Anterior cingulate cortex (tissue), 58 donors: Measurements from ENCODE around the gene KRTAP9-7.
"Not testable (repeated sequence)": the region's sequence is repeated elsewhere in the genome, so short reads cannot be mapped to it uniquely, and the experiment has no call there.

Experiments used
- DNase-seq, 58 donors: peaks; one replicate each; lab custom pipeline; 2025; lab: John Stamatoyannopoulos, UW

KRTAP9-7 gene

GRCh38 chr17:41275648-41276190 lies at the start of gene KRTAP9-7:
Gene KRTAP9-7 (plus strand): TSS chr17:41275698. CDS start chr17:41275698, 0 bp downstream.
- not testable (repeated sequence) for DNase-seq

- no peak for DNase-seq
Measured at GRCh38 chr17:41226051-41226450, 49.4 kb upstream of the KRTAP9-7 start.

- not testable (repeated sequence) for DNase-seq
Measured at GRCh38 chr17:41226598-41227095, 48.9 kb upstream of the KRTAP9-7 start, which contains the start of gene KRTAP9-2. Gene KRTAP9-2 (plus strand): TSS chr17:41226648. CDS start chr17:41226655, 7 bp downstream.

GRCh38 chr17:41230094-41230493 lies 45.4 kb upstream of the KRTAP9-7 start:
- no peak for DNase-seq

GRCh38 chr17:41231731-41232130 lies 43.8 kb upstream of the KRTAP9-7 start:
- DNase-seq = no peak

- not testable (repeated sequence) for DNase-seq
Measured at GRCh38 chr17:41232399-41233105, 42.9 kb upstream of the KRTAP9-7 start, which contains the start of gene KRTAP9-3. Gene KRTAP9-3 (plus strand): TSS chr17:41232449. CDS start chr17:41232502, 53 bp downstream.

GRCh38 chr17:41237116-41237515 lies 38.4 kb upstream of the KRTAP9-7 start:
- DNase-seq = not testable (repeated sequence)

- not testable (repeated sequence) for DNase-seq
Measured at GRCh38 chr17:41237949-41238437, 37.5 kb upstream of the KRTAP9-7 start, which contains the start of gene KRTAP9-8. Gene KRTAP9-8 (plus strand): TSS chr17:41237999. CDS start chr17:41238052, 53 bp downstream.

- not testable (repeated sequence) for DNase-seq
Measured at GRCh38 chr17:41246995-41247787, 28.3 kb upstream of the KRTAP9-7 start.

- DNase-seq = not testable (repeated sequence)
Measured at GRCh38 chr17:41249637-41250240, 25.8 kb upstream of the KRTAP9-7 start, which contains the start of gene KRTAP9-4. Gene KRTAP9-4 (plus strand): TSS chr17:41249687. CDS start chr17:41249721, 34 bp downstream.

- DNase-seq = no peak
Measured at GRCh38 chr17:41251261-41251660, 24.2 kb upstream of the KRTAP9-7 start.

GRCh38 chr17:41254861-41255260 lies 20.6 kb upstream of the KRTAP9-7 start:
- no peak for DNase-seq

GRCh38 chr17:41255381-41256290 lies 19.9 kb upstream of the KRTAP9-7 start, which contains the start of gene KRTAP9-9:
Gene KRTAP9-9 (plus strand): TSS chr17:41255384.
- DNase-seq = not testable (repeated sequence)

- no peak for DNase-seq
Measured at GRCh38 chr17:41256291-41256685, 19.2 kb upstream of the KRTAP9-7 start.

GRCh38 chr17:41258406-41258805 lies 17.1 kb upstream of the KRTAP9-7 start:
- no peak for DNase-seq

- DNase-seq = no peak
Measured at GRCh38 chr17:41263212-41263611, 12.3 kb upstream of the KRTAP9-7 start.

- DNase-seq = no peak
Measured at GRCh38 chr17:41264599-41264998, 10.9 kb upstream of the KRTAP9-7 start.

GRCh38 chr17:41265078-41265477 lies 10.4 kb upstream of the KRTAP9-7 start, which contains the start of gene KRTAP9-6:
Gene KRTAP9-6 (plus strand): TSS chr17:41265378. CDS start chr17:41265378, 0 bp downstream.
- no peak for DNase-seq

GRCh38 chr17:41267711-41268110 lies 7.8 kb upstream of the KRTAP9-7 start:
- DNase-seq = no peak
